A549 treated with CpdA at 1 μM for 4 hours (cell line): ENCODE results near the gene LINC00237. TPM values are rescaled to one million over a fixed set of nuclear protein-coding genes. Genes with fewer than 3 reads are reported as not detected.

Experiments
- total RNA-seq: library from RNA; stranded (reverse); fragments of 200-300 nt; extraction: Qiagen RNA extraction; gene quantifications from 5 replicates; pipeline ENCODE4 v1.2.3, GENCODE V29; 2022; ENCODE audit warnings: low read depth

The LINC00237 gene
- total RNA-seq, result not detected in 5 replicates

DNA sequence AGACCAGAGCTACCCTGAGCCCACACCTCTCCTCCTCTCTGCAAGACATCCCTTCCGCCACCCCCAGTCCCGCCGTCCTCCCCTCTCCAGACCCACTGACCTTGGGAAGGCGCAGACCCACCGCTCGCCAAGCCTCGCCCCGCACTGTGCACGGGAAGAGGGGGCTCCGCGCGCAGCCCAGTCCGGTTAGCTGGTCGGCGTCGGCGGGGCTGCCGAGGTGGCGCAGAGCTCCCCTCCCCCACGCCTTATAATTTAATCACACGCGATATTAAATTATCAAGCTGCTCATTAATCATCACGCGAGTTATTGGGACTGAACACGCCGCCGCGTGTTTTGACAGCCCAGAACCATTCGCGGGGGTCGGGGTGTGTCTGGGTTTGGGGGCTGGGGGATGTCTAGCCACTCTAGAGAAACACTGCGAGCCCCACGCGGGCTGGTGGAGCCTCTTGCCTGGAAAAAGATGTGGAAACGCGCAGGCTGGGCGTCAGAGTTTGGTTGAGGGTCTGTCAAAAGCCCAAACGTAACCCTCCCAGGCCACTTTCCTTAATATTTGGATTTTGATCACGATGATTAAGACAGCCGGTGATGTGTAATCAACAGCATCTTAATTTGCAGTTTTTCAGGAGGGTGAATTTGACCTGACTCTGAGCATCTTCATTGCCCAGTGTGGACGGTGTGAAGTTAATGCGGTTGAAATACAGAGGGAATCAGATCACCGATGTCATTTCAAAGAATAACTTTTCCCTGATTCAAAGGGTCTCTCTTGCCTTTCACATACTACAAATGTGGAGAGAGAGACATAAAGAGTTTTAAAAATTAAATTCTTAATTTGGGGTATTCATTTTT lies at the start of gene LINC00237:
Gene LINC00237 (minus strand): TSS at position 188 of the 847 bp plus-strand sequence.

DNA sequence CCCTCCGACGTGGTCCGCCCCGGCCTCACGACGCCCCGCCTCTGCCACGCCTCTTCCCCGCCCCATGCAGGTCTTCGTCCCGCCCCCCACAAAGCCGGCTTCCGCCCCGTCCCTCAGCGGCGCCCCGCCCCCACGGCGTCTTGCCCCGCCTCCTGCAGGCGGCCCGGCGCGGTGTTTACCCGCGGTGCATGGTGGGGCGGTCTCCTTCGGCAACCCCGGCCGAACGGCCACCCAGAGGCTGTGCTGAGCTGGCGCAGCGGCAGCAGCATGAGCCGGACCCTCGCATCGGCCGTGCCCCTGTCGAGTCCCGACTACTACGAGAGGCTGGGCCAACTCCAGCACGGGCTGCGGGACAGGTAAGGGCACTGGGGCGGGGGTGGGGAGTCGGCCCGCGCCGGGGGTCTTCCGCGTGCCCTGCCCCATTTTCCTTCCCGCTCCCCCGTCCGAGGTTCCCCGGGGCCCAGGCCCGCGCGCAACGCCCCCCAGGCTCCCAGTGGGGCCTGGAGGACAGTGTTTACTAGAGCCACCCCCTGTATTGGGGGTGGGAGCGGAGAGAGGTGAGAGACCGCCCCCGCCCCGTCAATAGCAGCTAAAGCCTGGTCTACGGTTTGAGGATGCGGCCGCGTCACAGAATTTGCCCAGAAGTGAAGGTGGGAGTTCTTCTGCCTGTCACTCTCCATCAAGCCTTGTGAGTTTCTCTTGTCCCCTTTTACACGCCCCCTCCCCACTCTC lies 19.9 kb upstream of the LINC00237 start, which contains the start of gene KIZ:
Gene KIZ (plus strand): TSS at position 234 of the 732 bp plus-strand sequence. CDS start 34 bp downstream, at position 268.

Other genes with a start within 250 kb of the LINC00237 start
- 4.8 to 6.2 TPM (median 5.5 TPM) in 5 replicates for gene KIZ, start 19.7 kb upstream of the LINC00237 start, total RNA-seq
- gene XRN2, start 197.0 kb upstream of the LINC00237 start, total RNA-seq, result 94.5 to 125 TPM (median 103 TPM) in 5 replicates